ENCODE data around the gene EZH2.

DNA sequence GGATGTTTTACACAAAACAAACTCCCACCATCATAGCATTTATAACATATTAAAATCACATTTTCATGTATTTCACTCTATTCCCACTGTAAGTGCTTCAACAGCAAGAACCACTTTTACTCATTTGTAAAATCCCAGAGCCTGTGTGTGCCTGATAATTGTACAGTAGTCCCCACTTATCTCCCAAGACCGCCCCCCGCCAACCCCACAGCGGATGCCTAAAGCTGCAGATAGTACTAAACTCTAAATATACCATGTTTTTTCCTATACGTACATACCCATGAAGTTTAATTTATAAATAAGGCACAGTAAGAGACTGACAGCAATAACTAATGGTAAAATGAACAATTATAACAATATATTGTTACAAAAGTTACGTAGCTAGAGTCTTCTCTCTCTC lies 33.5 kb downstream of the EZH2 start:
- TF ChIP-seq CTCF (IDR thresholded peaks at IDR 0.05; ENCODE audit: poor library complexity) (no peak), EZH2 (IDR thresholded peaks at IDR 0.05; ENCODE audit: borderline replicate concordance) (no peak), EZH2phosphoT487 (IDR thresholded peaks at IDR 0.05; ENCODE audit: low read depth, severe bottlenecking, unreplicated experiment) (no peak)

Data from hepatocyte (in vitro differentiated cells).